ENCODE measurements around the gene MIOS. TPM values are rescaled to one million over a fixed set of nuclear protein-coding genes. Genes with fewer than 3 reads are reported as not detected.

The MIOS gene
- total and polyA plus RNA-seq, 9 of the 15 experiments (the other 6 are each of a cell fraction or from before 2014, with no cell fraction given), result 7.8 to 47.8 (median 30.6) TPM

DNA sequence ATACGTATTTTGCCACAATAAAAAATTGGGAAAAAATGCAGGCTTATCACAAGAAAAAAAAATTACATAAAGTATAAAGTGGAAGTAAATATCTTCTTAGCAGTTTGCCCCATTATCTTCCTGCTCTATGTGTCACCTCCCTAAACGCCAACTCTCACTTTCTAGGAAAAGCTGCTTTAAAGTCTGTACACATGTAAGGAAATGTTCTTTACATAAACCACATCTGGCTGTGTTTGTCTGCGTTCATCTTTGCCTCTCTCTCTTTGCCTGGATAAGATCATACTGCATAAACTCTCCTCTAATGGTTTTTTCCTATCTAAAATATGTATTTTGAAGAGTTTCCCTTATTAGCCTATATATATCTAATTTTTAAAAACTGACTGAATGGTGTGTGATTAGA, 50.9 kb downstream of the MIOS start (continued):
- TF ChIP-seq, protein P1, sequence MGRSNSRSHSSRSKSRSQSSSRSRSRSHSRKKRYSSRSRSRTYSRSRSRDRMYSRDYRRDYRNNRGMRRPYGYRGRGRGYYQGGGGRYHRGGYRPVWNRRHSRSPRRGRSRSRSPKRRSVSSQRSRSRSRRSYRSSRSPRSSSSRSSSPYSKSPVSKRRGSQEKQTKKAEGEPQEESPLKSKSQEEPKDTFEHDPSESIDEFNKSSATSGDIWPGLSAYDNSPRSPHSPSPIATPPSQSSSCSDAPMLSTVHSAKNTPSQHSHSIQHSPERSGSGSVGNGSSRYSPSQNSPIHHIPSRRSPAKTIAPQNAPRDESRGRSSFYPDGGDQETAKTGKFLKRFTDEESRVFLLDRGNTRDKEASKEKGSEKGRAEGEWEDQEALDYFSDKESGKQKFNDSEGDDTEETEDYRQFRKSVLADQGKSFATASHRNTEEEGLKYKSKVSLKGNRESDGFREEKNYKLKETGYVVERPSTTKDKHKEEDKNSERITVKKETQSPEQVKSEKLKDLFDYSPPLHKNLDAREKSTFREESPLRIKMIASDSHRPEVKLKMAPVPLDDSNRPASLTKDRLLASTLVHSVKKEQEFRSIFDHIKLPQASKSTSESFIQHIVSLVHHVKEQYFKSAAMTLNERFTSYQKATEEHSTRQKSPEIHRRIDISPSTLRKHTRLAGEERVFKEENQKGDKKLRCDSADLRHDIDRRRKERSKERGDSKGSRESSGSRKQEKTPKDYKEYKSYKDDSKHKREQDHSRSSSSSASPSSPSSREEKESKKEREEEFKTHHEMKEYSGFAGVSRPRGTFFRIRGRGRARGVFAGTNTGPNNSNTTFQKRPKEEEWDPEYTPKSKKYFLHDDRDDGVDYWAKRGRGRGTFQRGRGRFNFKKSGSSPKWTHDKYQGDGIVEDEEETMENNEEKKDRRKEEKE (IDR thresholded peaks at IDR 0.05; ENCODE audit: borderline replicate concordance in 1 of 2, control insufficient read depth in 1 of 2, low read depth in 2 of 2, low read length in 1 of 2), result no peak
- TF ChIP-seq TBL1XR1 (IDR thresholded peaks at IDR 0.05; ENCODE audit: low read length in 2 of 2) (no peak; a peak in 1 of 4 replicates), ZBTB1 (CRISPR knock-in tag; IDR thresholded peaks at IDR 0.05; ENCODE audit: borderline replicate concordance, low read depth) (no peak), TCF7 (IDR thresholded peaks at IDR 0.05; ENCODE audit: borderline replicate concordance) (no peak), ZNF143 (CRISPR knock-in tag; IDR thresholded peaks at IDR 0.05) (no peak), JUND (IDR thresholded peaks at IDR 0.05; ENCODE audit: borderline replicate concordance, low read depth, low read length) (peak; percentile 36; the same call in 1 of the 2 replicates), JUND (tag; IDR thresholded peaks at IDR 0.05; ENCODE audit: borderline replicate concordance, low read depth, low read length) (no peak; the same call in 2 of the 3 replicates), RCOR1 (IDR thresholded peaks at IDR 0.05; ENCODE audit: borderline replicate concordance in 1 of 2, low read depth in 2 of 2, low read length in 2 of 2) (0 out of 4 replicates have a peak, but pooled peaks of 1 of the 2 experiments have one; percentile 43), KLF1 (tag; IDR thresholded peaks at IDR 0.05) (no peak), HCFC1 (IDR thresholded peaks at IDR 0.05; ENCODE audit: low read depth, low read length) (no peak), MBD2 (IDR thresholded peaks at IDR 0.05; ENCODE audit: borderline replicate concordance, low read depth) (0 out of 2 replicates have a peak, but pooled peaks have one; percentile 7), DACH1 (IDR thresholded peaks at IDR 0.05; ENCODE audit: partially characterized antibody) (no peak), MCM3 (IDR thresholded peaks at IDR 0.05) (no peak), ELF1 (tag; IDR thresholded peaks at IDR 0.05) (no peak), FUS (optimal IDR thresholded peaks at IDR 0.05; ENCODE audit: low read depth, low read length) (no peak), PRPF4 (IDR thresholded peaks at IDR 0.05; ENCODE audit: insufficient read depth, low read depth, low read length, poor library complexity, severe bottlenecking) (no peak), GABPB1 (CRISPR knock-in tag; IDR thresholded peaks at IDR 0.05) (no peak)
- TF ChIP-seq, protein P2, sequence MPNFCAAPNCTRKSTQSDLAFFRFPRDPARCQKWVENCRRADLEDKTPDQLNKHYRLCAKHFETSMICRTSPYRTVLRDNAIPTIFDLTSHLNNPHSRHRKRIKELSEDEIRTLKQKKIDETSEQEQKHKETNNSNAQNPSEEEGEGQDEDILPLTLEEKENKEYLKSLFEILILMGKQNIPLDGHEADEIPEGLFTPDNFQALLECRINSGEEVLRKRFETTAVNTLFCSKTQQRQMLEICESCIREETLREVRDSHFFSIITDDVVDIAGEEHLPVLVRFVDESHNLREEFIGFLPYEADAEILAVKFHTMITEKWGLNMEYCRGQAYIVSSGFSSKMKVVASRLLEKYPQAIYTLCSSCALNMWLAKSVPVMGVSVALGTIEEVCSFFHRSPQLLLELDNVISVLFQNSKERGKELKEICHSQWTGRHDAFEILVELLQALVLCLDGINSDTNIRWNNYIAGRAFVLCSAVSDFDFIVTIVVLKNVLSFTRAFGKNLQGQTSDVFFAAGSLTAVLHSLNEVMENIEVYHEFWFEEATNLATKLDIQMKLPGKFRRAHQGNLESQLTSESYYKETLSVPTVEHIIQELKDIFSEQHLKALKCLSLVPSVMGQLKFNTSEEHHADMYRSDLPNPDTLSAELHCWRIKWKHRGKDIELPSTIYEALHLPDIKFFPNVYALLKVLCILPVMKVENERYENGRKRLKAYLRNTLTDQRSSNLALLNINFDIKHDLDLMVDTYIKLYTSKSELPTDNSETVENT (CRISPR knock-in tag; IDR thresholded peaks at IDR 0.05), result no peak
- TF ChIP-seq, protein P3, sequence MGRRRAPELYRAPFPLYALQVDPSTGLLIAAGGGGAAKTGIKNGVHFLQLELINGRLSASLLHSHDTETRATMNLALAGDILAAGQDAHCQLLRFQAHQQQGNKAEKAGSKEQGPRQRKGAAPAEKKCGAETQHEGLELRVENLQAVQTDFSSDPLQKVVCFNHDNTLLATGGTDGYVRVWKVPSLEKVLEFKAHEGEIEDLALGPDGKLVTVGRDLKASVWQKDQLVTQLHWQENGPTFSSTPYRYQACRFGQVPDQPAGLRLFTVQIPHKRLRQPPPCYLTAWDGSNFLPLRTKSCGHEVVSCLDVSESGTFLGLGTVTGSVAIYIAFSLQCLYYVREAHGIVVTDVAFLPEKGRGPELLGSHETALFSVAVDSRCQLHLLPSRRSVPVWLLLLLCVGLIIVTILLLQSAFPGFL (CRISPR knock-in tag; IDR thresholded peaks at IDR 0.05), result no peak
- TF ChIP-seq, protein P4, sequence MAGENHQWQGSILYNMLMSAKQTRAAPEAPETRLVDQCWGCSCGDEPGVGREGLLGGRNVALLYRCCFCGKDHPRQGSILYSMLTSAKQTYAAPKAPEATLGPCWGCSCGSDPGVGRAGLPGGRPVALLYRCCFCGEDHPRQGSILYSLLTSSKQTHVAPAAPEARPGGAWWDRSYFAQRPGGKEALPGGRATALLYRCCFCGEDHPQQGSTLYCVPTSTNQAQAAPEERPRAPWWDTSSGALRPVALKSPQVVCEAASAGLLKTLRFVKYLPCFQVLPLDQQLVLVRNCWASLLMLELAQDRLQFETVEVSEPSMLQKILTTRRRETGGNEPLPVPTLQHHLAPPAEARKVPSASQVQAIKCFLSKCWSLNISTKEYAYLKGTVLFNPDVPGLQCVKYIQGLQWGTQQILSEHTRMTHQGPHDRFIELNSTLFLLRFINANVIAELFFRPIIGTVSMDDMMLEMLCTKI (IDR thresholded peaks at IDR 0.05; ENCODE audit: partially characterized antibody), result no peak

Measured in K562 (cell line).